Sigmoid colon (tissue), 7 donors: ENCODE results near the gene OR6K2. TPM values are rescaled to one million over a fixed set of nuclear protein-coding genes. Genes with fewer than 3 reads are reported as not detected.

Experiments used
- DNase-seq: peaks from one replicate; pipeline ENCODE4 v3.0.0-alpha.2; 2019
- H3K27ac ChIP-seq, 4 donors: fragments of 200-600 bp; sonication (generic); one replicate each; pipeline ENCODE4 v1.5.1; 2016 to 2019; ENCODE audit warnings: mild to moderate bottlenecking in 1 of 4
- H3K27me3 ChIP-seq, 3 donors: fragments of 200-600 bp; sonication (generic); one replicate each; pipeline ENCODE4 v1.5.1; 2019; ENCODE audit warnings: mild to moderate bottlenecking in 1 of 3
- H3K36me3 ChIP-seq, 4 donors: fragments of 200-600 bp; sonication (generic); one replicate each; pipeline ENCODE4 v1.5.1; 2016 to 2019
- H3K4me1 ChIP-seq, 4 donors: fragments of 200-600 bp; sonication (generic); one replicate each; pipeline ENCODE4 v1.5.1; 2017 to 2019
- H3K4me3 ChIP-seq, 4 donors: fragments of 200-600 bp; sonication (generic); one replicate each; pipeline ENCODE4 v1.5.1; 2017 to 2019; ENCODE audit warnings: mild to moderate bottlenecking in 2 of 4, moderate library complexity in 1 of 4
- H3K9me3 ChIP-seq, 4 donors: fragments of 200-600 bp in 3 of 4; sonication (generic) in 3 of 4; one replicate each; pipeline versions ENCODE4 v1.5.1 to v1.6.1; 2013 to 2019
- EP300 ChIP-seq, 4 donors: sonication (generic); formaldehyde crosslinking; IDR thresholded peaks; one replicate each; pipeline ENCODE4 v1.6.1; 2017; ENCODE audit warnings: antibody characterized with exemption in 4 of 4
- POLR2A ChIP-seq, 2 donors: fragments of 450-650 bp; IDR thresholded peaks; one replicate each; pipeline ENCODE4 v1.6.1; 2016; ENCODE audit warnings: antibody characterized with exemption in 2 of 2, mild to moderate bottlenecking in 2 of 2, moderate library complexity in 2 of 2
- POLR2AphosphoS5 ChIP-seq, 4 donors: sonication (generic); formaldehyde crosslinking; IDR thresholded peaks; one replicate each; pipeline ENCODE4 v1.6.1; 2017; ENCODE audit warnings: antibody characterized with exemption in 4 of 4
- WGBS, 2 donors: extraction: QIAGEN DNeasy Blood & Tissue Kit; methylation state at CpG; one replicate each; pipeline ENCODE4 v1.1.7; 2013; 5-methylcytosine and 5-hydroxymethylcytosine counted together
- intact Hi-C: fragments of 100-400 bp; cut with DNase I; formaldehyde crosslinking; loops from one replicate; pipeline ENCODE4 v1.15.1; 2023
- polyA plus RNA-seq, 3 donors: library from polyadenylated mRNA; stranded (reverse); fragments of 200-250 nt; gene quantifications; one replicate each; pipeline ENCODE4 v1.2.3, GENCODE V29; 2013
- total RNA-seq, 4 donors: library from RNA; depleted of rRNA; stranded (reverse); fragments of >200 nt; gene quantifications; one replicate each; pipeline ENCODE4 v1.1.0, GENCODE V29; 2016
- TF ChIP-seq, protein P1 (sequence below), 4 experiments: fragments of 450-650 bp in 3 of 4; fragments of 200-600 bp in 1 of 4; IDR thresholded peaks; one replicate each; pipeline ENCODE4 v1.5.1; 2016 to 2019; ENCODE audit warnings: antibody characterized with exemption in 4 of 4, mild to moderate bottlenecking in 3 of 4, moderate library complexity in 2 of 4
- donor health status: healthy with polysubstance abuse.
- donor health status: Bipolar disorder and iron deficiency.
- donor health status: healthy.

Gene OR6K2
- total RNA-seq, result not detected
- polyA plus RNA-seq, result not detected

DNA sequence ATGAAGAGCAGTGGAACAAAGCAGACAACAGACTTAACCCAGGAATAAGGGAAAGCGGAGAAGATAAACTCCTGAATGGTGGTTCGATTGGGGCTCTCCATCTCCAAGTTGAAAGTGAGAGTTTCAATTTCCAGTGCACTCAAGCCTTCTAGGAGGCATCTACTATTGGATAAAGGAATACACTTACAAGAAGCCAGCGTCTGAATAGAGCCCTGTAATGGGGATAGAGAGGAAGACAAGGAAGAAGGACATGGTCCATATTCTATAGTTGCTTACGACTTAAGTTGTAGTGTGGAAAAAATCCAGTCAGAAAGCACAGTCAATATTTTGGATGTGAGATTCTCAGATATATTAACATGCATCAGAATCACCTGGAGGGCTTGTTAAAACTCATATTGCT, at the start of gene OR6K2:
Gene OR6K2 (minus strand): TSS at position 101 of the 400 bp plus-strand sequence. CDS start 0 bp downstream, at position 101.
- H3K4me1 ChIP-seq, result no peaks in the 10 kb centered on the region
- WGBS, 2 donors, result 82 to 91% methylated on average over 4 of the region's 4 CpGs
- H3K9me3 ChIP-seq, result no peaks in the 10 kb centered on the region
- intact Hi-C loops, result no loop called here
- DNase-seq, result no peak
- no peak for TF ChIP-seq EP300 (IDR thresholded peaks at IDR 0.05)
- TF ChIP-seq POLR2A (IDR thresholded peaks at IDR 0.05), result no peak
- TF ChIP-seq, protein P1, sequence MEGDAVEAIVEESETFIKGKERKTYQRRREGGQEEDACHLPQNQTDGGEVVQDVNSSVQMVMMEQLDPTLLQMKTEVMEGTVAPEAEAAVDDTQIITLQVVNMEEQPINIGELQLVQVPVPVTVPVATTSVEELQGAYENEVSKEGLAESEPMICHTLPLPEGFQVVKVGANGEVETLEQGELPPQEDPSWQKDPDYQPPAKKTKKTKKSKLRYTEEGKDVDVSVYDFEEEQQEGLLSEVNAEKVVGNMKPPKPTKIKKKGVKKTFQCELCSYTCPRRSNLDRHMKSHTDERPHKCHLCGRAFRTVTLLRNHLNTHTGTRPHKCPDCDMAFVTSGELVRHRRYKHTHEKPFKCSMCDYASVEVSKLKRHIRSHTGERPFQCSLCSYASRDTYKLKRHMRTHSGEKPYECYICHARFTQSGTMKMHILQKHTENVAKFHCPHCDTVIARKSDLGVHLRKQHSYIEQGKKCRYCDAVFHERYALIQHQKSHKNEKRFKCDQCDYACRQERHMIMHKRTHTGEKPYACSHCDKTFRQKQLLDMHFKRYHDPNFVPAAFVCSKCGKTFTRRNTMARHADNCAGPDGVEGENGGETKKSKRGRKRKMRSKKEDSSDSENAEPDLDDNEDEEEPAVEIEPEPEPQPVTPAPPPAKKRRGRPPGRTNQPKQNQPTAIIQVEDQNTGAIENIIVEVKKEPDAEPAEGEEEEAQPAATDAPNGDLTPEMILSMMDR (IDR thresholded peaks at IDR 0.05), result no peak
- TF ChIP-seq POLR2AphosphoS5 (IDR thresholded peaks at IDR 0.05), result no peak
- H3K4me3 ChIP-seq, result no peak within 1 kb of the TSS
- no peaks in the 10 kb centered on the region for H3K27me3 ChIP-seq
- H3K36me3 ChIP-seq, result no peaks in the 10 kb centered on the region
- no peak within 1 kb of the TSS for H3K27ac ChIP-seq

GRCh38 chr1:158735848-158736247, 35.4 kb upstream of the OR6K2 start:
- DNase-seq, result no peak
- TF ChIP-seq POLR2A (IDR thresholded peaks at IDR 0.05), result no peak
- TF ChIP-seq POLR2AphosphoS5 (IDR thresholded peaks at IDR 0.05), result no peak
- TF ChIP-seq, protein P1 (IDR thresholded peaks at IDR 0.05), result no peak
- no peak for TF ChIP-seq EP300 (IDR thresholded peaks at IDR 0.05)
- Histone ChIP-seq H3K27ac (no peak overlapping the region), H3K4me3 (no peak overlapping the region), H3K27me3 (no peaks in the 10 kb centered on the region), H3K36me3 (no peaks in the 10 kb centered on the region), H3K9me3 (no peaks in the 10 kb centered on the region), H3K4me1 (no peaks in the 10 kb centered on the region)
- intact Hi-C loops, result no loop called here

- DNase-seq, result no peak
- intact Hi-C loops, result no loop called here
- TF ChIP-seq, protein P1 (IDR thresholded peaks at IDR 0.05), result no peak
- no peak for TF ChIP-seq POLR2AphosphoS5 (IDR thresholded peaks at IDR 0.05)
- TF ChIP-seq EP300 (IDR thresholded peaks at IDR 0.05), result no peak
- TF ChIP-seq POLR2A (IDR thresholded peaks at IDR 0.05), result no peak
- no peak overlapping the region for H3K4me3 ChIP-seq
- WGBS, 2 donors, result 72 to 81% methylated on average over 2 of the region's 2 CpGs
- no peaks in the 10 kb centered on the region for H3K36me3 ChIP-seq
- H3K27ac ChIP-seq, result no peak overlapping the region
- no peaks in the 10 kb centered on the region for H3K9me3 ChIP-seq
- no peaks in the 10 kb centered on the region for H3K27me3 ChIP-seq
- H3K4me1 ChIP-seq, result no peaks in the 10 kb centered on the region
Observed at GRCh38 chr1:158732524-158732923, 32.1 kb upstream of the OR6K2 start.

GRCh38 chr1:158731707-158732106, 31.3 kb upstream of the OR6K2 start:
- Histone ChIP-seq H3K4me1 (no peaks in the 10 kb centered on the region), H3K36me3 (no peaks in the 10 kb centered on the region), H3K9me3 (no peaks in the 10 kb centered on the region), H3K27me3 (no peaks in the 10 kb centered on the region), H3K4me3 (no peak overlapping the region), H3K27ac (no peak overlapping the region)
- intact Hi-C loops, result no loop called here
- 82 to 84% methylated on average over 4 of the region's 4 CpGs for WGBS, 2 donors
- DNase-seq, result no peak
- TF ChIP-seq POLR2A (IDR thresholded peaks at IDR 0.05) (no peak), EP300 (IDR thresholded peaks at IDR 0.05) (no peak), POLR2AphosphoS5 (IDR thresholded peaks at IDR 0.05) (no peak)
- TF ChIP-seq, protein P1 (IDR thresholded peaks at IDR 0.05), result no peak

DNA sequence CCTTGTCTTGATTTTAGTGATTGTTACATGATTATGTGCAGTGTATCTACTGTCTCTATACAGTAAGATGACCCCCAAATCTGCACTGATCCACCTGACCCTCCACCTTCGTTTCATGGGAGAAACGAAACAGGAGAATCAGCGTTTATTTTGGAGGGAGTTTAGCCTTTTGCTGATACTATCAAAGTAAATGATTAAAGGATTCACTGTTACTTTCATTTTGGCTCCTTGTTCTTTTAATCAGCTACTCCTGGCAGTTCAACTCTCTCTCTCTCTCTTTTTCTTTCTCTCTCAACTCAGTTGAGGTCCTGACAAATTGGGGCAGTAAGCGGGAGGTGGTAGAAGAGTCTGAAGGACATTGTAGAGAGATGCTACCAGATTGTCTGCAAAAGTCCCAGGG, 30.0 kb upstream of the OR6K2 start:
- WGBS, 2 donors, result 32 to 80% methylated on average over 4 of the region's 4 CpGs

More for the DNA sequence above, 30.0 kb upstream of the OR6K2 start:
- H3K27ac ChIP-seq, result no peak overlapping the region
- no peak for DNase-seq
- intact Hi-C loops, result no loop called here
- no peaks in the 10 kb centered on the region for H3K36me3 ChIP-seq
- no peaks in the 10 kb centered on the region for H3K27me3 ChIP-seq
- TF ChIP-seq, protein P1 (IDR thresholded peaks at IDR 0.05), result no peak
- TF ChIP-seq EP300 (IDR thresholded peaks at IDR 0.05) (no peak), POLR2AphosphoS5 (IDR thresholded peaks at IDR 0.05) (no peak), POLR2A (IDR thresholded peaks at IDR 0.05) (no peak)
- no peaks in the 10 kb centered on the region for H3K9me3 ChIP-seq
- H3K4me1 ChIP-seq, result no peaks in the 10 kb centered on the region
- H3K4me3 ChIP-seq, result no peak overlapping the region
